Esophagus squamous epithelium (tissue), 5 donors: ENCODE data around the gene SCAPER. TPM values are rescaled to one million over a fixed set of nuclear protein-coding genes. Genes with fewer than 3 reads are reported as not detected.
"Not testable (repeated sequence)": the region's sequence is repeated elsewhere in the genome, so short reads cannot be mapped to it uniquely, and the experiment has no call there.

ENCODE experiments used
- DNase-seq: peaks from one replicate; lab custom pipeline; 2025; lab: John Stamatoyannopoulos, UW
- H3K27ac ChIP-seq, 4 donors: fragments of 200-600 bp; sonication (generic); one replicate each; pipeline ENCODE4 v1.5.1; 2016 to 2019; ENCODE audit warnings: mild to moderate bottlenecking in 1 of 4
- H3K27me3 ChIP-seq, 4 donors: fragments of 200-600 bp; sonication (generic); 1 replicate in 3 of 4; 2 replicates in 1 of 4; pipeline versions ENCODE4 v1.5.1 to v1.6.0; 2017 to 2021; ENCODE audit warnings: antibody characterized with exemption in 1 of 4
- H3K36me3 ChIP-seq, 3 donors: fragments of 200-600 bp; sonication (generic); one replicate each; pipeline ENCODE4 v1.5.1; 2016 to 2019
- H3K4me1 ChIP-seq, 3 donors: fragments of 200-600 bp; sonication (generic); one replicate each; pipeline ENCODE4 v1.5.1; 2017 to 2019
- H3K4me3 ChIP-seq, 4 donors: fragments of 200-600 bp; sonication (generic); 1 replicate in 3 of 4; 2 replicates in 1 of 4; pipeline ENCODE4 v1.5.1; 2016 to 2019; ENCODE audit warnings: mild to moderate bottlenecking in 2 of 4, moderate library complexity in 1 of 4
- H3K9me3 ChIP-seq, 3 donors: fragments of 200-600 bp; sonication (generic); one replicate each; pipeline ENCODE4 v1.5.1; 2016 to 2019
- POLR2A ChIP-seq, 4 donors: fragments of 450-650 bp; IDR thresholded peaks; one replicate each; pipeline ENCODE4 v1.6.1; 2017; ENCODE audit warnings: antibody characterized with exemption in 4 of 4, mild to moderate bottlenecking in 4 of 4, moderate library complexity in 3 of 4
- WGBS, 2 donors: methylation state at CpG; one replicate each; pipeline ENCODE4 v1.1.5; 2018; 5-methylcytosine and 5-hydroxymethylcytosine counted together
- intact Hi-C: fragments of 100-400 bp; cut with DNase I; formaldehyde crosslinking; loops from one replicate; pipeline ENCODE4 v1.15.0; 2022
- total RNA-seq, 4 donors: library from RNA; depleted of rRNA; stranded (reverse); fragments of >200 nt; gene quantifications; one replicate each; pipeline ENCODE4 v1.1.0, GENCODE V29; 2016
- TF ChIP-seq, protein P1 (sequence below), 6 experiments: fragments of 450-650 bp in 4 of 6; fragments of 200-600 bp in 2 of 6; sonication (generic) in 2 of 6; IDR thresholded peaks; one replicate each; pipeline ENCODE4 v1.5.1; 2016 to 2019; ENCODE audit warnings: antibody characterized with exemption in 6 of 6, mild to moderate bottlenecking in 4 of 6, moderate library complexity in 4 of 6
- donor health status: DM: yes; HTN: yes; CAD: no.

Gene SCAPER
- total RNA-seq, 4 donors from 2014 or later, result 18.3 to 30.1 (median 25.3) TPM

DNA sequence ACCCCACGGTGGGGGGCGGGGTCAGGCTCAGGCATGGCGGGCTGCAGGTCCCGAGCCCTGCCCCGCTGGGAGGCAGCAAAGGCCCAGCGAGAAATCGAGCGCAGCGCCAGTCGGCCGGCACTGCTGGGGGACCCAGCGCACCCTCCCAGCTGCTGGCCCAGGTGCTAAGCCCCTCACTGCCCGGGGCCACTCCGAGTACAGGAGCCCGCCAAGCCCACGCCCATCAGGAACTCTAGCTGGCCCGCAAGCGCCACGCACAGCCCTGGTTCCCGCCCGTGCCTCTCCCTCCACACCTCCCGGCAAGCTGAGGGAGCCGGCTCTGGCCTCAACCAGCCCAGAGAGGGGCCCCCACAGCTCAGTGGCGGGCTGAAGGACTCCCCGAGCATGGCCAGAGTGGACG is 29.2 kb downstream of the SCAPER start:
- no peaks in the 10 kb centered on the region for H3K4me1 ChIP-seq
- TF ChIP-seq POLR2A (IDR thresholded peaks at IDR 0.05), result no peak
- TF ChIP-seq, protein P1, sequence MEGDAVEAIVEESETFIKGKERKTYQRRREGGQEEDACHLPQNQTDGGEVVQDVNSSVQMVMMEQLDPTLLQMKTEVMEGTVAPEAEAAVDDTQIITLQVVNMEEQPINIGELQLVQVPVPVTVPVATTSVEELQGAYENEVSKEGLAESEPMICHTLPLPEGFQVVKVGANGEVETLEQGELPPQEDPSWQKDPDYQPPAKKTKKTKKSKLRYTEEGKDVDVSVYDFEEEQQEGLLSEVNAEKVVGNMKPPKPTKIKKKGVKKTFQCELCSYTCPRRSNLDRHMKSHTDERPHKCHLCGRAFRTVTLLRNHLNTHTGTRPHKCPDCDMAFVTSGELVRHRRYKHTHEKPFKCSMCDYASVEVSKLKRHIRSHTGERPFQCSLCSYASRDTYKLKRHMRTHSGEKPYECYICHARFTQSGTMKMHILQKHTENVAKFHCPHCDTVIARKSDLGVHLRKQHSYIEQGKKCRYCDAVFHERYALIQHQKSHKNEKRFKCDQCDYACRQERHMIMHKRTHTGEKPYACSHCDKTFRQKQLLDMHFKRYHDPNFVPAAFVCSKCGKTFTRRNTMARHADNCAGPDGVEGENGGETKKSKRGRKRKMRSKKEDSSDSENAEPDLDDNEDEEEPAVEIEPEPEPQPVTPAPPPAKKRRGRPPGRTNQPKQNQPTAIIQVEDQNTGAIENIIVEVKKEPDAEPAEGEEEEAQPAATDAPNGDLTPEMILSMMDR (IDR thresholded peaks at IDR 0.05), result no peak
- no peak overlapping the region for H3K27ac ChIP-seq
- no peak overlapping the region for H3K4me3 ChIP-seq
- intact Hi-C loops, result no loop called here
- peaks cover 0 to 21% (median 0%) of the 10 kb centered on the region in 3 donors for H3K36me3 ChIP-seq
- H3K9me3 ChIP-seq, result no peaks in the 10 kb centered on the region
- 77% methylated on average over 4 of the region's 26 CpGs; no CpG with 5 or more reads in 1 of the 2 donors for WGBS, 2 donors
- no peak for DNase-seq
- no peaks in the 10 kb centered on the region for H3K27me3 ChIP-seq

DNA sequence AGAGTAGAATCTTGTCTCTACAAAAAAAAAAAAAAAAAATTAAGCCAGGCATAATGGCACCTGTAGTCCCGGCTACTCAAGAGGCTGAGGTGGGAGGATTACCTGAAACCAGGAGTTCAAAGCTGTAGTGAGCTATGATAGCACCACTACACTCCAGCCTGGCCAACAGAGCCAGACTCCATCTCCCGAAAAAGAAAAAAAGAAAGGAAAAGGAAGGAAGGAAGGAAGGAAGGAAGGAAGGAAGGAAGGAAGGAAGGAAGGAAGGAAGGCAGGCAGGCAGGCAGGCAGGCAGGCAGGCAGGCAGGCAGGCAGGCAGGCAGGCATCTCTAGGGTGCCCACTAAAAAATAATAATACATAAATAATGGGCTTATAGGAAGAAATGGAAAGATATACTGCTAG is 32.1 kb downstream of the SCAPER start:
- H3K9me3 ChIP-seq, H3K4me3 ChIP-seq, H3K4me1 ChIP-seq, H3K27me3 ChIP-seq, H3K27ac ChIP-seq, DNase-seq, intact Hi-C loops: not testable (repeated sequence)
- H3K36me3 ChIP-seq, result peaks cover 0 to 18% (median 0%) of the 10 kb centered on the region in 3 donors
- 85 to 89% methylated on average over 2 of the region's 2 CpGs for WGBS, 2 donors

DNA sequence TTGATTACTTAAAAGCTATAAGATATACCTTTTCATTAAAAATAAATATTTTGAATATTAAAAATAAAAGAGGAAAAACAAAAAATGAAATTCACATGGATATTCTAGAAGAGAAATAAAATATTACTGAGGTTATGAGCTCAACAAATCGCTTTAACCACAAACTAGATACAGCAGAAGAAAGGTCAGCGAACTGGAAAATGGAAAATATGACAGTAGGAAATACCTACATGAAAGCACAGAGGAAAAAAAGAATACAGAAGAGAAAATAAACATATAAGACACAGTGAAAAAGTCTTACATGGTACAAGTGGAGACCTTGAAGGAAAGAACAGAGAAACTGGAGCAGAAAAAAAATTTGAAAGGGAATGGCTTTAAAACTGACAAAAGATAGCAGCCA is 33.2 kb downstream of the SCAPER start:
- WGBS, 2 donors, result 89 to 93% methylated on average over 2 of the region's 2 CpGs
- H3K36me3 ChIP-seq, result peaks cover 0 to 18% (median 0%) of the 10 kb centered on the region in 3 donors
- H3K9me3 ChIP-seq, result no peaks in the 10 kb centered on the region
- H3K27me3 ChIP-seq, result no peaks in the 10 kb centered on the region
- H3K4me1 ChIP-seq, result no peaks in the 10 kb centered on the region
- intact Hi-C loops, result no loop called here
- TF ChIP-seq, protein P1 (IDR thresholded peaks at IDR 0.05), result no peak
- no peak for TF ChIP-seq POLR2A (IDR thresholded peaks at IDR 0.05)
- H3K27ac ChIP-seq, result no peak overlapping the region
- no peak for DNase-seq
- H3K4me3 ChIP-seq, result no peak overlapping the region

DNA sequence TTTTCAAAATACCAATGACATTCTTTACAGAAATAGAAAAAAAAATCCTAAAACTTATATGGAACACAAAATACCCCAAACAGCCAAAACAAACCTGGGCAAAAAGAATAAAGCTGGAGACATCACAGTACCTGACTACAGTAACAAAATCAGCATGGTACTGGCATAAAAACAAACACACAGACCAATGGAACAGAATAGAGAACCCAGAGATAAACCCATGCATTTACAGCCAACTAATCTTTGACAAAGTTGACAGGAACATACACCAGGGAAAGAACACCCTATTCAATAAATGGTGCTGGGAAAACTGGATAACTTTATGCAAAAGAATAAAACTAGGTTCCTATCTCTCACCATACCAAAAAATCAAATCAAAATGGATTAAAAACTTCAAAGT is 36.4 kb downstream of the SCAPER start:
- H3K36me3 ChIP-seq, result no peaks in the 10 kb centered on the region
- no peak overlapping the region for H3K27ac ChIP-seq
- intact Hi-C loops, result no loop called here
- H3K4me3 ChIP-seq, result no peak overlapping the region
- no peaks in the 10 kb centered on the region for H3K27me3 ChIP-seq
- TF ChIP-seq POLR2A (IDR thresholded peaks at IDR 0.05), result no peak
- TF ChIP-seq, protein P1 (IDR thresholded peaks at IDR 0.05), result no peak
- DNase-seq, result no peak
- no peaks in the 10 kb centered on the region for H3K9me3 ChIP-seq
- H3K4me1 ChIP-seq, result no peaks in the 10 kb centered on the region

- Histone ChIP-seq H3K4me1 (no peaks in the 10 kb centered on the region), H3K27ac (no peak overlapping the region), H3K4me3 (no peak overlapping the region), H3K36me3 (no peaks in the 10 kb centered on the region), H3K27me3 (no peaks in the 10 kb centered on the region), H3K9me3 (no peaks in the 10 kb centered on the region)
- intact Hi-C loops, result no loop called here
- DNase-seq, result no peak
- no peak for TF ChIP-seq POLR2A (IDR thresholded peaks at IDR 0.05)
- TF ChIP-seq, protein P1 (IDR thresholded peaks at IDR 0.05), result peak in 3 of 6 experiments; percentile 17 to 43 (median 23)
Observed at GRCh38 chr15:76866716-76867321, 38.3 kb downstream of the SCAPER start.

- no peaks in the 10 kb centered on the region for H3K4me1 ChIP-seq
- intact Hi-C loops, result no loop called here
- DNase-seq, result no peak
- H3K36me3 ChIP-seq, result no peaks in the 10 kb centered on the region
- no peak overlapping the region for H3K27ac ChIP-seq
- 86 to 95% methylated on average over 2 of the region's 2 CpGs for WGBS, 2 donors
- H3K27me3 ChIP-seq, result no peaks in the 10 kb centered on the region
- no peak overlapping the region for H3K4me3 ChIP-seq
- TF ChIP-seq POLR2A (IDR thresholded peaks at IDR 0.05), result no peak
- TF ChIP-seq, protein P1 (IDR thresholded peaks at IDR 0.05), result no peak
- no peaks in the 10 kb centered on the region for H3K9me3 ChIP-seq
Observed at GRCh38 chr15:76866008-76866407, 39.1 kb downstream of the SCAPER start.
